Heart left ventricle (tissue), 16 donors: ENCODE data around the gene MARCHF10. TPM values are rescaled to one million over a fixed set of nuclear protein-coding genes. Genes with fewer than 3 reads are reported as not detected.

Source experiments
- ATAC-seq, 4 donors: fragments of 200-7000 bp; cut with Tn5 transposase; one replicate each; pipeline ENCODE4 v1.9.1; 2020 to 2022; ENCODE audit warnings: moderate library complexity in 4 of 4, mild to moderate bottlenecking in 3 of 4, moderate number of reproducible peaks in 1 of 4
- DNase-seq, 5 donors: peaks; one replicate each; pipeline ENCODE4 v3.0.0-alpha.2; 2020
- H3K27ac ChIP-seq, 12 donors: fragments of 200-600 bp; sonication (generic) in 4 of 12; one replicate each; pipeline versions ENCODE4 v1.5.0 to v1.8.0; 2016 to 2022; ENCODE audit warnings: mild to moderate bottlenecking in 2 of 12
- H3K27me3 ChIP-seq, 9 donors: fragments of 200-600 bp; sonication (generic) in 2 of 9; one replicate each; pipeline versions ENCODE4 v1.5.1 to v1.8.0; 2016 to 2022; ENCODE audit warnings: mild to moderate bottlenecking in 3 of 9
- H3K36me3 ChIP-seq, 9 donors: fragments of 200-600 bp; sonication (generic) in 2 of 9; one replicate each; pipeline versions ENCODE4 v1.5.0 to v1.8.0; 2018 to 2022; ENCODE audit warnings: mild to moderate bottlenecking in 2 of 9
- H3K4me1 ChIP-seq, 12 donors: fragments of 200-600 bp; sonication (generic) in 4 of 12; one replicate each; pipeline versions ENCODE4 v1.5.0 to v1.8.0; 2016 to 2022; ENCODE audit warnings: mild to moderate bottlenecking in 3 of 12
- H3K4me3 ChIP-seq, 12 donors: fragments of 200-600 bp; sonication (generic) in 4 of 12; one replicate each; pipeline versions ENCODE4 v1.5.0 to v1.8.0; 2017 to 2022; ENCODE audit warnings: mild to moderate bottlenecking in 9 of 12, moderate library complexity in 4 of 12
- H3K9me3 ChIP-seq, 12 donors: fragments of 200-600 bp; sonication (generic) in 4 of 12; one replicate each; pipeline versions ENCODE4 v1.5.0 to v1.8.0; 2016 to 2022; ENCODE audit warnings: mild to moderate bottlenecking in 1 of 12
- CTCF ChIP-seq, 12 donors: fragments of 200-600 bp; sonication (generic) in 4 of 12; IDR thresholded peaks; one replicate each; pipeline versions ENCODE4 v1.5.0 to v1.8.0; 2018 to 2022; ENCODE audit warnings: antibody characterized with exemption in 12 of 12, mild to moderate bottlenecking in 5 of 12
- POLR2A ChIP-seq, 2 donors: fragments of 450-650 bp; IDR thresholded peaks; one replicate each; pipeline ENCODE4 v1.6.1; 2017; ENCODE audit warnings: antibody characterized with exemption in 2 of 2, mild to moderate bottlenecking in 2 of 2, moderate library complexity in 2 of 2
- WGBS, 4 donors: extraction: QIAGEN DNeasy Blood & Tissue Kit in 2 of 4; methylation state at CpG; one replicate each; pipeline versions ENCODE4 v1.1.5 to v1.1.7; 2013 to 2018; 5-methylcytosine and 5-hydroxymethylcytosine counted together
- intact Hi-C, 10 donors: fragments of 100-400 bp; cut with DNase I; formaldehyde crosslinking; loops; one replicate each; pipeline versions ENCODE4 v1.11.1 to v1.14.2; 2022
- polyA plus RNA-seq, 2 donors: library from polyadenylated mRNA; stranded (reverse); fragments of 200-250 nt; gene quantifications; one replicate each; pipeline ENCODE4 v1.2.3, GENCODE V29; 2013
- total RNA-seq, 9 donors: library from RNA; depleted of rRNA in 2 of 9; stranded (reverse); fragments of >200 nt in 2 of 9; fragmentation: NEBNext Ultra II Directional in 3 of 9; extraction: Animal tissue kit (Norgen Biotek cat#: 25700) in 3 of 9; gene quantifications; one replicate each; pipeline versions ENCODE4 v1.1.0 to v1.2.4, GENCODE V29; 2016 to 2023
- donor health status: ischemic (EF 13 %, LVEDD 7.1; RV severe dilation, severe dysfunction).
- donor health status: healthy with polysubstance abuse.
- donor health status: DM: no; HTN: yes; CAD: no.
- donor health status: DM: no; HTN: no; CAD: no.
- donor health status: ischemic (EF 25% LVEDD 6.9; RV normal size, moderate dysfunction).
- donor health status: ischemic (EF 25% LVEDD 5.7; RV mildly dilated, moderate dysfunction).
- donor health status: healthy.
- donor health status: DM: yes; HTN: yes; CAD: no.
- donor health status: ischemic (EF 35%, LVEDD 5.7; RV mildly dilated, moderate dysfunction).
- donor health status: nonischemic (EF 11% LVEDD 7.7; RV severe dilation, severe dysfunction).
- donor health status: DM: yes; HTN: yes; CAD: no.
- donor health status: PGD.
- donor health status: ischemic (EF 29% LVEDD 5.4; RV normal size, mild dysfunction).
- donor health status: nonischemic (EF 23%, LVEDD 6.1; RV moderate dilation, normal function).

The MARCHF10 gene
- total and polyA plus RNA-seq, 11 donors: not detected

GRCh38 chr17:62653002-62653825 lies 154.9 kb downstream of the MARCHF10 start:
- WGBS, 4 donors: 4 to 6% (median 5%) methylated on average over 21 to 30 of the region's 30 CpGs
- peaks cover 0 to 51% (median 37%) of the 10 kb centered on the region in 12 donors for H3K4me1 ChIP-seq

GRCh38 chr17:62652251-62653001 lies 155.7 kb downstream of the MARCHF10 start:
- TF ChIP-seq CTCF (IDR thresholded peaks at IDR 0.05) (no peak), POLR2A (IDR thresholded peaks at IDR 0.05) (no peak)
- H3K36me3 ChIP-seq: no peaks in the 10 kb centered on the region
- H3K4me3 ChIP-seq: peak overlapping the region; percentile 13 to 58 (median 51)
- H3K4me1 ChIP-seq: peaks cover 0 to 56% (median 39%) of the 10 kb centered on the region in 12 donors
- peak; percentile 75 to 87 (median 79) for DNase-seq
- intact Hi-C loops: loop anchor here in 2 of 10 donors (2.0 to 10.0 kb wide), 2 partner anchors 26 to 48 kb away; partner anchors contain the start of gene MRC2 (in 1 of the 2)
- no peaks in the 10 kb centered on the region for H3K9me3 ChIP-seq
- peak in 3 of 4 donors; percentile 41 to 55 (median 49) for ATAC-seq
- no peaks in the 10 kb centered on the region for H3K27me3 ChIP-seq
- WGBS, 4 donors: 6 to 7% (median 7%) methylated on average over 30 to 57 of the region's 57 CpGs
- peak overlapping the region in 11 of 12 donors; percentile 29 to 82 (median 66) for H3K27ac ChIP-seq

More at GRCh38 chr17:62653002-62653825, 154.9 kb downstream of the MARCHF10 start:
- Histone ChIP-seq H3K27ac (peak overlapping the region in 11 of 12 donors; percentile 29 to 82 (median 66)), H3K4me3 (peak overlapping the region; percentile 13 to 58 (median 51)), H3K27me3 (no peaks in the 10 kb centered on the region), H3K9me3 (no peaks in the 10 kb centered on the region), H3K36me3 (no peaks in the 10 kb centered on the region)
- ATAC-seq: peak; percentile 19 to 66 (median 56)
- DNase-seq: peak; percentile 64 to 87 (median 71)
- intact Hi-C loops: loop anchor here in 2 of 10 donors (2.0 to 10.0 kb wide), 2 partner anchors 26 to 48 kb away; partner anchors contain the start of gene MRC2 (in 1 of the 2)
- TF ChIP-seq POLR2A (IDR thresholded peaks at IDR 0.05) (no peak), CTCF (IDR thresholded peaks at IDR 0.05) (no peak)

Other genes starting within 250 kb of the MARCHF10 start
- gene MRC2, start 180.6 kb downstream of the MARCHF10 start, total RNA-seq: 10 to 100 TPM; 13.4 to 50.8 (median 23.3) TPM
- 10 to 100 TPM; 13.1 to 15.0 TPM for gene MRC2, start 180.6 kb downstream of the MARCHF10 start, polyA plus RNA-seq
- gene TANC2, start 157.9 kb upstream of the MARCHF10 start, total RNA-seq: 10 to 100 TPM in 5 of 9 donors, 1 to 10 TPM in 4; 4.4 to 19.1 (median 14.0) TPM
- gene TANC2, start 157.9 kb upstream of the MARCHF10 start, polyA plus RNA-seq: 1 to 10 TPM; 2.3 to 6.1 TPM